CMK (cell line): ENCODE results near the gene KCNQ1OT1.
"Not testable (repeated sequence)": the region's sequence is repeated elsewhere in the genome, so short reads cannot be mapped to it uniquely, and the experiment has no call there.

Source experiments
- DNase-seq: peaks from one replicate; pipeline ENCODE4 v3.0.0-alpha.2; 2010; ENCODE audit warnings: low read depth

KCNQ1OT1 gene

DNA sequence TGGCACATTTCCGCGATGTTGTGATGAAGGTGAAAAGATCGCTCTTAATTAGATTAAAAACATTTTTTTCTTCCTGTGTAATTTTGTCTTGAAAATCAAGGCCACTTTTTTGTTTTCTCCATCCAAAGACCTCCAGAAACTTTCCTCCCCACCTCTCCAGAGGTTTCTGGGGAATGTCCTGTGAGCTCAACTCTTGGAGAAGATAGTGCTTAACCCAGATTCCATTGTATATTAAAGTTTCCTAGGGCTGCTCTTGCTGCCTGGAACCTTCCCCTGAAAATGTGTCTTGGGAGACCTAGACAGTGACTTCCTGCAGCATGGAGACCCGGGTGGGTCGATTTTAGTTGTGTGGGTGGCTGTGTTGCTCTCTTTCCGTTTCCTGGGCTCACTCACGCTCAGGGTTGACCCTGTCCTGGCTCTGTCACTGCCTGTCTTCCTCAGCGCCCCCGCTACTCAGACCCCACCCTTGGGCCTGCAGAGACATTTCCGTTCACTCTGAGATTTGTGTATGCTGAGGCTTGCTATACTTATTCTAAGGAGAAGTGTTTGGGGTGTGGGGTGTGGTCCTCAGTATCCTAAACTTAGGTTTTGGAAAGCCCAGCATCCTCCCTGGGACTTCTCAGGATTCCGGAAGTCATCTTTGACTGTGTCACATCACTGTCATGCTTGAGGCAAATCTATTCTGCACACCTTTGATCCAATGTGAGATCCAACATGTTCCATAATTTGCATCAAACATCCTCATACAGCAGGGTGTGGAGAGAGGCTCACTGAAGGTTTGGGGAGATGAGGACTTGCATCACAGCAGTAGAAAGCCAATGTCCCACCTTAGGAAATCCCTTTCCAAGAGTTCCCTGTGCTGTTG, 47.2 kb downstream of the KCNQ1OT1 start:
- DNase-seq: no peak

DNA sequence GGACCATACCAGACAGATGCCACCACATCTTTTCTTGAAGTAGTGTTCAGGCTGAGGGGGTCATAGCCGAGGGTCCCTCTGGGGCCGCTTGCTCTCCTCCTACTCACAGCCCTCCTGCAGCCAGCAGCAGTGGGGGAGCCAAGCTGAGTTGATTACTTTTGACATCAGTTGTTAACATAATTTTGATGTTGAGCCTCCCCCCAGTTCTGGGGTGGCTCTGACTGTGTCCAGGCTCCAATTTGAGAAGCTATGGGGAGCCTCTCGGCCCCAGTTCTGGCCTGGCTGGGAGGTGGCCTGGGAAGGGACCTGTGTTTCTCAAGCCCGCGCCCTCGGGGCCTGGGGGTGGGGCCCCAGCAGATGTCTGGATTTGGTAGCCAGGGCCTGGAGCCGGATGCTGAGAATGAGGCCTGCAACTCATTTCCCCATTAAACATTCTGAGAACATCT, 47.9 kb downstream of the KCNQ1OT1 start:
- no peak for DNase-seq

DNA sequence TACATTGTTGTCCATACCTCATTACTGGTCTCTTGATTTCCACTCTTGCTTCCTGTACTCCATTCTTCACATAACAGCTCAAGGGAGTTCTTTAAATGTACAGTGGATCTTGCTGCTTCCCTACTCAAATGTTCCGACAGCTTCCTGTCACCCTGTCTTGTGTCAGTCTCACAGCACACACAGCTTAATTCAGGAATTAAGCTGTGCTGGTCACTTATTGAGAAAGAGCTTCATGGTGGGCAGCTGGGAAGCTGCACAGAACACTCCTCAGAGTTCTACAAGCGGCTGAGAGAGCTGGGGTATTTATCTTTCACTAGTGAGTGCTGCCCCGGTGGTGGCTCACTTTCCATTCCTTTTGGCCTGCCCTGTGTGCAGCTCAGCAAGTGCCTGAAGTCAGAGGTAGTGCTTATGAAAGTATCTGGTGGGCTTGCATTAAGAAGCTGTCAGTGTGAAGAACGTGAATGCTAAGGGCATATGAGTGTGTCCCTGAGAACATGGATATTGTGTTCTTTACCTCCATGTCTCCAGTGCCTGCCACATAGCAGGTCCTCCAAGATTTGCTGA, 48.7 kb downstream of the KCNQ1OT1 start:
- no peak for DNase-seq

DNA sequence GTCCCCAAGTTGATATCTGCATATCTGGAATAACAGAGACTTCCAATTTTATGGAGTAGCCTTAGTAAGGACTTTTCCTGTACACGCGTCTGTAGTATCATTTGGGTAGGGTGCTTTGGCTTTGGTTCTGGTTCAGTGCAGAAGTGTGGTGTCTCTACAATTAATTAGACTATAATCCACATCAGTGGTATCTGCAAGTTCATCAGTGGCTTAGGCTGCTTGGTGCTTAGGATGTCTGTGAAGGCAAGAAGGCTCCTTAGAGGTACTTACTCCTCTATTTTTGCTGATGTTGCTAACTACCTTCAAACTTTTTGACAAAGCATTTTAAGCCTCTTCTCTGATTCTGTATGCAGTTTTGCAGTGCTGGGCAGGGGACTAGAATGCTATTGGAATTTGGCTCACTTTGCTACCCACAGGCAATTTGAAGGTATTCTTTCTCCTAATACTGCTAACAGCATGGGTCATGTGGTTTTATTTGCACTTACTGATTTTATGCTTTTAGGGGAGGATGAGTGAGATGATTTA, 49.4 kb downstream of the KCNQ1OT1 start:
- no peak for DNase-seq

DNA sequence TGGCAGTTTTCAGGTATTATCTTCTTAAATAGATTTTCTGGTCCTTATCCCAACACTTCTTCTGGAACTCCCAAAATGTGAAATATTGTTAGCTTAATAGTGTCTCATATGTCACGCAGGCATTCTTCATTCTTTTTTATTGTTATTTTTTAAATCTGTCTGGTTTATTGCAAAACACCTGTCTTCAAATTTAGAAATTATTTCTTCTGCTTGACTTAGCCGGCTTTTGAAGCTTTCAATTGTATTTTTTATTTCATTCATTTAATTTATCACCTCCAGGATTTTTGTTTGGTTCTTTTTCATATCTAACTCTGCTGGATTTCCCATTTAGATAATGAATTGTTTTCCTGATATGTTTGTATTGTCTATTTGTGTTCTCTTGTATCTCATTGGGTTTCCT, 49.9 kb downstream of the KCNQ1OT1 start:
- no peak for DNase-seq

DNA sequence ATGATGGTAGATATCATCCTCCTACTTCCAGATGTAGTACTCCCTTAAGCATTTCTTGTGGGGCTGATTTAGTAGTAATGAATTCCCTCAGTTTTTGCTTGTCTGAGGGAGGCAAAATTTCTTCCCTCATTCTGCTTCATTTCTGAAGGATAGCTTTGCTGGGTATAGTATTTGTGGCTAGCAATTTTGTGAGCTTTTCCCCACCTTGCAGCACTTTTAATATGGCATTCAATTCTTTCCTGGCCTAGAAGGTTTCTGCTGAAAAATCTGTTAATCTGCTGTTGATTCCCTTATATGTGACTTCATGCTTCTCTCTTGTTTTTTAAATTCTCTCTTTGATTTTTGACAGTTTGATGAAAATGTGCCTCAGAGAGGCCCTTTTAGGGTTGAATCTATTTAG, 50.4 kb downstream of the KCNQ1OT1 start:
- no peak for DNase-seq

DNA sequence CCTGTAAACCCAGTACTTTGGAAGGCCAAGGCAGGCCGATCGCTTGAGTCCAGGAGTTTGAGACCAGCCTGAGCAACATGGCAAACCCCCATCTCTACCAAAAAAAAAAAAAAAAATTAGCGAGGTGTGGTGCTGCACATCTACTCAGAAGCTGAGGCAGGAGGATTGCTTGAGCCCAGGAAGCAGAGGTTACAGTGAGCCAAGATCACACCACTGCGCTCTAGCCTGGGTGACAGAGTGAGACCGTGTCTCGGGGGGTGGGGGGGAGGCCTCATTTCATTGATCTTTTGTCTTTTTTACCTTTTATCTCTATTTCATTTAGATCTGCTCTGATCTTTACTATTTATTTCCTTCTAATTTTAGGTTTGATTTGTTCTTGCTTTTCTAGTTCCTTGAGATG, 51.8 kb downstream of the KCNQ1OT1 start:
- no peak for DNase-seq

DNA sequence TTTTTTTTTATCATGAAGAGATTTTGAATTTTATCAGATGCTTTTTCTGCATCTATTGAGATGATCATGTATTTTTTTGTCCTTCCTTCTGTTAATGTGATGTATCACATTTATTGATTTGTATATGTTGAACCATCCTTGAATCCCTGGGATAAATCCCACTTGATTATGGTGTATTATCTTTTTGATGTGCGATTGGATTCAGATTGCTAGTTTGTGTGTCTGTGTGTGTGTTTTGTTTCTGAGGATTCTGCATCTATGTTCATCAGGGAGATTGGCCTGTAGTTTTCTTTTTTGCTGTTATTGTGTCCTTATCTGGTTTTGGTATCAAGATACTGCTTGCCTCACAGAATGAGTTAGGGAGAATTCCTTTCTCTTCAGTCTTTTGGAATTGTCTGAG, 52.6 kb downstream of the KCNQ1OT1 start:
- DNase-seq: no peak

DNA sequence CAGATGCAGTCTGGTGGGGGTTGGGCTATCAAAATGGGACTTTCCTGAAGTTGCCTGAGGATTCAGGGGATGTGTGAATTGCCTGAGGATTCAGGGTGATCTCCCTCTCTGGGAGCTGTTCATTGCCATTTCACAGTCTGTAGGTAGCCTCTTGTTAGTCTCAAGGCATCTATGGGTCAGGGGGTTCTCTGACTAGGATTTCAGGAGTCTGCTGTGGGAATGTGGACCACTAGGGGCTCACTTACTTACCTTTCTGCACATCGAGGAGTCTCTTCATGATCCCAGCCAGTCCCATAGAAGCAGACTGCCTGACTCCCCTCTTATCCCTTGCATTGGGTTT, 54.0 kb downstream of the KCNQ1OT1 start:
- DNase-seq: no peak

DNA sequence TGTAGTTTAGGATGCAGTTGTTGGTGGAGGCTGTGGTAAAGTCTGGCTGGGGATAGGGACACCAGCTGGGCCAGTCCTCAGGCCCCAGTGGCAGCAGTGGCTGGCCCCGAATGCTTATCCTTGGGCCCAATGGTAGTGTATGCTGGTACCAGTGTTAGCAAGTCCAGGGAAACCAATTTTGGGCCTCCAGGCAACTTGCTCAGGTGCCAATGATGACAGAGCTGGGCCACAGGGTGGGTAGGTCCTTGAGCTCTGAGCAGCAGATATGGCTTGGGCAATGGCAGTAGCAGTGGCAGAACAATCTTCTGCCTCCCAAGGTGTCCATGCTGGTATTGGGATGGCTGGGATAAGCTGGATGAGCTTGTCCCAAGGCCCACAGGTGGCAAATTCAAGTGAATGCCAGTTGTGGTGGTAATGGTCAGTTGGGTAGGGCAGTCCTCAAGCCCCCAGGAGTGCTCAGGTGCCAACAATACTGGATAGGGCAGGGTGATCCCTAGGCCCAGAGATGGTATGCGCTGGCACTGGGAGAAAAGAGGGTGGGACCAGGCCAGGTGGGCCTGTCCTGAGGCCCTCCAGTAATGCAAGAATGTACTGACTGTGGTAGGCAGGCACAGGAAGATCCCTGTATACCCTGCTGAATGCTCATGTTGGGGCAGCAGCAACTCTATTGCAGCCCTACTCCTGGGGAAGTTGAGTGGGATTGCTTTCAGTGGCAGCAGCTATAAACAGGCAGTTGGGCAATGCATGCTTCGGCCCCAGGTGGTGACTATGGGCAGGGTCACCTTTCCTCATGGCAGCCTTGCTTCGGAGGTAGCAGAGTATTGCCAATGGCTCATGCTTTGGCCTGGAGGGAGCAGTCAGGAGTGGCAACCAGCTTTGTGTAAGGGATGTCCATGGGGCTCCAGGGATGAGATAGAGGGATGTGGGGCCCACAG, 54.7 kb downstream of the KCNQ1OT1 start:
- DNase-seq: no peak

DNA sequence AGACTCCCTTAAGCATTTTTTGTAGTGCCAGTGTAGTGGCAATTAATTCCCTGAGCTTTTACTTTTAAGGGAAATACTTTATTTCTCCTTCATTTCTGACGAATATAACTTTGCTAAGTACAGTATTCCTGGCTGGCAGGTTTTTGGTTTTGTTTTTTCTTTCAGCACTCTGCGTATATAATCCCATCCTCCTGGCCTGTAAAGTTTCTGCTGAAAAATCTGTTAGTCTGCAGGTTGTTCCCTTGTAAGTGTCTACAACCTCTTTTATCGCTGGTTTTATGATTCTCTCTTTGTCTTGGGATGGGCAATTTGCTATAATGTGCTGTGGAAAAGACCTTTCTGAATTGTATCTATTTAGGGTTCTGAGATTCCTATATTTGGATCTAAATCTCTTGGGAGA, 56.0 kb downstream of the KCNQ1OT1 start:
- DNase-seq: no peak

DNA sequence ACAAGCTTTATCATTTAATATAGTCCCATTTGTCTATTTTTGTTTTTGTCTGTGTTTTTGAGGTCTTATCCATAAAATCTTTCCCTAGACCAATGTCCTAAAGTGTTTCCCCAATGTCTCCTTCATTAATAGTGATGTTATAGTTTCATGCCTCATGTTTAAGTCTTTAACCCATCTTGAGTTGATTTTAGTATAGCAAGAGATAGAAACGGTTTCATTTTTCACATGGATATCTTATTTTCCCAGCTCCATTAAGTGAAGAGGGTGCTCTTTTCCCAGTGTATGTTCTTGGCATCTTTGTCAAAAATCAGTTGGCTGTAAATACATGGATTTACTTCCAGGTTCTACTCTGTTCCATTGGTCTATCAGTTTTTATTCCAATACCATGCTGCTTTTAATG, 58.2 kb downstream of the KCNQ1OT1 start:
- no peak for DNase-seq

DNA sequence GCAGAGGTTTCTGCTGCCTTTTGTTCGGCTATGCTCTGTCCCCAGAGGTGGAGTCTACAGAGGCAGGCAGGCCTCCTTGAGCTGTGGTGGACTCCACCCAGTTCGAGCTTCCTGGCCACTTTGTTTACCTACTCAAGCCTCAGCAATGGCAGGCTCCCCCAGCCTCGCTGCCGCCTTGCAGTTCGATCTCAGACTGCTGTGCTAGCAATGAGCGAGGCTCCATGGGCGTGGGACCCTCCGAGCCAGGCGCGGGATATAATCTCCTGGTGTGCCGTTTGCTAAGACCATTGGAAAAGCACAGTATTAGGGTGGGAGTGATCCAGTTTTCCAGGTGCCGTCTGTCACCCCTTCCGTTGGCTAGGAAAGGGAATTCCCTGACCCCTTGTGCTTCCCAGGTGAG, 60.0 kb downstream of the KCNQ1OT1 start:
- not testable (repeated sequence) for DNase-seq

DNA sequence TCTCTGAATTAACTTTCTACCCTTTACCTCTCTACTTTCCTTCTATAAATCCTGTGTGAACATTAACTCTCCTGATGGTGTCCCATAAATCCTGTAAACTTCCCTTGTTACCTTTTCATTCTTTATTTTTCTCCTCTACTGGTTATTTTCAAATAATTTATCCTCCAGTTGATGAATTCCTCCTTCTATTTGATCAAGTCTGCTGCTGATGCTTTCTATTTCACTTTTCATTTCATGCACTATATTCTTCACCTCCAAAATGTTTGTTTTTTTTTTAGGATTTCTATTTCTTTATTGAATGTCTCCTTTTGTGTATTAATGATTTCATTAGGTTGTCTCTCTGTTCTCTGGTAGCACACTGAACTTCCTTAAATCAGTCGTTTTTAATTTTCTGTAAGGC, 68.6 kb downstream of the KCNQ1OT1 start:
- DNase-seq: no peak

DNA sequence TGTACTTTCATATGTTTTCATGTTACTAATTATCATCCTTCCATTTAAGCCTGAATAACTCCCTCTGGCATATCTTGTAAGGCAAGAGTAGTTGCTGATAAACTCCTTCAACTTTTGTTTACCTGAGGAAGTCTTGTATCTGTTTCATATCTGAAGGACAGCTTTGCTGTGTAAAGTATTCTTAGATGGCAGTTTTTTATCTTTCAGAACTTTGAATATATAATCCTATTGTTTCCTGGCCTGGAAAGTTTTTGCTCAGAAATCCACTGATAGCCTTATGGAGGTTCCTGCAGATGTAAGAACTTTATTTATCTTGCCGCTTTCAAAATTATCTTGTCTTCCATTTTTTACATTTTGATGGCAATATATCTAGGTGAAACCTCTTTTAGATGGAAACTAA, 69.1 kb downstream of the KCNQ1OT1 start:
- no peak for DNase-seq

DNA sequence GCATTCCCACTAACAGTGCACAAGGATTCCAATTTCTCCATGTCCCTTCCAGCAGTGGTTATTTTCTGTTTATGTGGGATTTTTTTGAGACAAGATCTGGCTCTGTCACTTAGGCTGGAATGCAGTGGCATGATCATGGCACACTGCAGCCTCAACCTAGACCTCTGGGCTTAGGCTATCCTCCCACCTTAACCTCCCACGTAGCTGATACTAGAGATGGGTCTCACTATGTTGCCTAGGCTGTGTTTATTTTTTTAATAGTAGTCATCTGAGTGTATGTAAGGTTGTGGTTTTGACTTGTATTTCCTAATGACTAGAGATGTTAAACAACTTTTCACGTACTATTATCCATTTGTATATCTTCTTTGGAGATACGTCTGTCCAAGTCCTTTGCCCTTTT, 74.6 kb downstream of the KCNQ1OT1 start:
- no peak for DNase-seq

DNA sequence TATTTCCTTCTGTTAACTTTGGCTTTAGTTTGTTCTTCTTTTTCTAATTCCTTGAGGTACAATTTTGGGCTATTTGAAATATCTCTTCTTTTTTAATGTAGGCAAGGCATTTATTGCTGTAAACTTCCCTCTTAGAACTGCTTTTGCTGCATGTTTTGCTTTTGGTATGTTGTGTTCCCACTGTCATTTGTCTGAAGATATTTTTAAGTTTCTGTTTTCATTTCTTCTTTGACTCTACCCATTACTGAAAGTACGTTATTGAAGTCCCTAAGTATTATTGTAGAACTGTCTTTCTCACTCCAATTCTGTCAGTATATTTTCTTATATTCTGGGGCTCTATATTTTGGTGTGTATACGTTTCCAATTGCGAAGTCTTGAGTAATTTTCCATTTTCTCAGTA, 77.9 kb downstream of the KCNQ1OT1 start:
- DNase-seq: no peak

DNA sequence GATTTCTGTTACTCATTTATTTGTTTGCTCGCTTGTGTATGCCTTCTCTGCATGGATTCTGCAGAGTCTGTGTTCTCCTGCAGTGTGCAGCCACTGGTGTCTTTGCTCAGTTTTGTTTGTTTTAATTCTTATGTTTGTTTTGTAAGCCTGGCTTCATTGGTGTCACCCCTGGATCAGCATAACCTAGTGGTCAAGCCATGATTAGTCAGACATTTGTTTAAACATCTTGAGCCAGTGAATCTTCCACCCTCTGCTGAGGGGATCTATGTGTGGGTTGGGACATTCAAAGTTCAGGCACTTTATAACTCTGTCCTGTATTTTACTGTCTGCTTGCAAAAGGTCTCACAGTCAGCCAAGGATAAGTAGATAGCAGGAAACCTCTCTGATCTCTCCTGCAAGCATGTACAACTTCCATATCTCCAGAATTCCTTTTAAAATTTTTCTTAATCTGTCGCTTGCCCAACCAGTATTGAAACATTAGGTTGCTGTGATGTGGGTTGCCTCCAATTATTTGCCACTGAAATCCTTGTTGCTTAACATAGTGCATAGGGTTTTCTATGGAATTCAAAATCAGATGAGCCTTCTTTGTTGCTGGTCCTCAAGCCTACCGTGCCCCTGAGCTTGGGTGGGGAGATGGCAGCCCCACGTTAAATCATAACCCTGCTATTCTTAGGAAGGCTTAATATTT, 86.8 kb downstream of the KCNQ1OT1 start:
- DNase-seq: no peak

DNA sequence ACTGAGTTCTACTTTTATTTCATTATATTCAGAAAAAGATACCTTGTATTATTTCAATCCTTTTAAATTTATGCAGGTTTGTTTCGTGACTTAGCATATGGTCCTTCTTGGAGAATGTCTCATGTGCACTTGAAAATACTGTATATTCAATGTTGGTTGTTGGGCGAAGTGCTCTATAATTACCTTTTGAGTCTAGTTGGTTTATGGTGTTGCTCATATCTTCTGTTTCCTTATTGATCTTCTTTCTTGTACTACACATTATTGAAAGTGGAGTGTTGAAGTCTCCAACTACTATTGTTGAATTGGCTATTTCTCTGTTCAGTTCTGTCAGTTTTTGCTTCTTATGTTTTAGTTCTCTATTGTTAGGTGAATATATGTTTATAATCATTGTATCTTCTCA, 90.4 kb downstream of the KCNQ1OT1 start:
- DNase-seq: no peak

DNA sequence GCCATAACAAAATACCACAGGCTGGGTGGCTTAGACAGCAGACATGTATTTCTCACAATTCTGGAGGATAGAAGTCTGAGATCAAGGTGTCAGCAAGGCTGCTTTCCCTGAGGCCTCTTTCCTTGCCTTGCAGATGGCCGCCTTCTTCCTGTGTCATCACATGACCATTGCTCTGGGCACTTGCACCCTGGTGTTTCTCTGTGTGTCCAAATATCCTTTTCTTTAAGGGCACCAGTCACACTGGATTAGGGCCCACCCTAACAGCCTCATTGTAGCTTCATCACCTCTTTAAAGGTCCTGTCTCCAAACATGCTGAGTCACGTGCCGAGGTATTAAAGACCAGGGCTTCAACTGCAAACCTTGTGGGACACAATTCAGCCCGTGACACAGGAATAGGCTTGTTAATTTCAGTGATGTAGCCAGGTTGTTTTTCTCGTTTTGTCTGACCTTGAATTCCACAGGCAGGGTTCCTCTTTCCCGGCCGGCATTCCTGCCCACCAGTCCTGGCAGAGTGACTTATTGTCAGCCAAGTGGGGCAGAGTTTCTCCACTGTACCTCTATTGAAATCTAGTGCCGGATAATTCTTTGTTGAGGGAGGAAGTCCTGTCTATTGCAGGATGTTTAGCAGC, 100.1 kb downstream of the KCNQ1OT1 start:
- DNase-seq: no peak

DNA sequence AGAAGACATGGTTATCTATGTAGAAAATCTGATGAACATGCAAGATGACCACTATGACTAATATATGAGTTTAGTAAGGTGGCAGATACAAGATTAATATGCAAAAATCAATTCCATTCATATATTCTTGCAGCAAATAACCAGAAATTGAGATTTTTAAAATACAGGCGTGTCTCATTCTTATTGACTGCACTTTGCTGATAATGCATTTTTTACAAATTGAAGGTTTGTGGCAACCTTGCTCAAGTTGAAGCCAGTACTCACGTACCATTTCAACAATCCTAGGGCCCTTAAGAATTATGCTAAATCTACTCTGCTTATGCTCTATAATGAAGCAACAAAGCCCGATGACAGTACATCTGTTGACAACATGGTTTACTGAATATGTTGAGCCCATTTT, 104.6 kb downstream of the KCNQ1OT1 start:
- DNase-seq: no peak

DNA sequence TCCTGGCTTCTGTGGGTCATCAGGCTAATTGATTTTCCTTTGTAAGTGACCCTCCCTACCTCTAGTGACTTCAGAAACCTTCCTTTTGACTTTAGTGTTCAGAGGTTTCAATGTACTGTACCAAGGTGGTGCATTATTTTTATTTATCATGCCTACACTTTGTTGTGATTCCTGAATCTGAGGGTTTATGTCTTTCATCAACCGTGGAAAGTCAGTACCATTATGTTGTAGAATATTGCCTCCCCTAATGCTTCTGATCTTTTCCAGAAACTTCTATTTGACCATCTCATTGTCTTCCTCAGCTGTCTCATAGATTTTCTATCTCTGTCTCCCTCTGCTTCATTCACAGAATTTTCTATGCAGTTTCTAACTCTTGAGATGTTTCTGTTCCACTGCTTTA, 105.5 kb downstream of the KCNQ1OT1 start:
- DNase-seq: no peak
